GM19397 (cell line): ENCODE data around the gene NCAM1.
"Not testable (repeated sequence)": the region's sequence is repeated elsewhere in the genome, so short reads cannot be mapped to it uniquely, and the experiment has no call there.

Source experiments
- ATAC-seq: cut with Tn5 transposase; IDR thresholded peaks from one replicate; pipeline ENCODE4 v1.9.1; 2021; ENCODE audit warnings: mild to moderate bottlenecking, moderate library complexity; ENCODE audit not compliant: unreplicated experiment

Gene NCAM1

GRCh38 chr11:113296447-113297205, 335.4 kb downstream of the NCAM1 start:
- ATAC-seq: no peak

DNA sequence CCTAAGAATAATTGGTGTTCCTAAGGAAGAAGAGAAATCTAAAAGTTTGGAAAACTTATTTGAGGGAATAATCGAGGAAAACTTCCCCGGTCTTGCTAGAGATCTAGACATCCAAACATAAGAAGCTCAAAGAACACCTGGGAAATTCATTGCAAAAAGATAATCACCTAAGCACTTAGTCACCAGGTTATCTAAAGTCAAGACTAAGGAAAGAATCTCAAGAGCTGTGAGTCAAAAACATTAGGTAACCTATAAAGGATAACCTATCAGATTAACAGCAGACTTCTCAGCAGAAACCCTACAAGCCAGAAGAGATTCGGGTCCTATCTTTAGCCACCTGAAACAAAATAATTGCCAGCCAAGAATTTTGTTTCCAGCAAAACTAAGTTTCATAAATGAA, 337.3 kb downstream of the NCAM1 start:
- ATAC-seq: not testable (repeated sequence)

DNA sequence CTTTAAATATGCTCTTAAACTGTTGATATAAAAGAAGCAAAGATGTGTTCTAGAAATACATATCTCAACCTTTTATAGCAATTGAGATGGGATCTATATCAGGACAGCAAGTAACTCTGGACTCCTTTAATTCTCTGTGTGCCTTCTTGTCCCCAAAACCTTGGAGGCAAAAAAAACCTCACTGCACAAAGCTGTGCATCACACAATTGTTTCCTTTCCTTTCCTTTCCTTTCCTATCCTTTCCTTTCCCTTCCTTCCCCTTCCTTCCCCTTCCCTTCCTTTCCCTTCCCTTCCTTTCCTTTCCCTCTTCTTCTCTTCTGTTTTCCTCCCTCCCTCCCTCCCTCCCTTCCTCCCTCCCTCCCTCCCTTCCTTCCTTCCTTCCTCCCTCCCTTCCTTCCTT, 343.7 kb downstream of the NCAM1 start:
- no peak for ATAC-seq

GRCh38 chr11:113305440-113306336, 344.5 kb downstream of the NCAM1 start:
- peak; percentile 80 for ATAC-seq

DNA sequence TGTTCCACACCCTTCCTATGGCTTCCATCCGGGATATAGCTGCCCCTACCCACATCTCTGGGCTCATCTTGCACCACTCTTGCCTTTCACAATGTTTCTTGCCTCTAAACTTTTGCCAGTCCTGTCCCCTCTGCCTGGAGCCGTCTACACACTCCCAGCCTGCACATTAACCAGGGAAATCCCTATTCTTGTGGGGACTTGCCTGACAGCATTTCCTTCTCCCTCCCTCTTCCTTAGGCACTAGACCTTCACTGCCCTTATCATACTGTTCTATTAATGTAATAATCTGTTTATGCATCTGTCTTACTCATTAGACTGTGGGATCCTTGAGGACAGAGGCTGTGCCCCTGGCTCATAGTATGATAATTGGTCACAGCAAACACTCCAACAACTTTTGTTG, 347.4 kb downstream of the NCAM1 start:
- no peak for ATAC-seq

GRCh38 chr11:113311536-113311935, 350.3 kb downstream of the NCAM1 start:
- no peak for ATAC-seq

DNA sequence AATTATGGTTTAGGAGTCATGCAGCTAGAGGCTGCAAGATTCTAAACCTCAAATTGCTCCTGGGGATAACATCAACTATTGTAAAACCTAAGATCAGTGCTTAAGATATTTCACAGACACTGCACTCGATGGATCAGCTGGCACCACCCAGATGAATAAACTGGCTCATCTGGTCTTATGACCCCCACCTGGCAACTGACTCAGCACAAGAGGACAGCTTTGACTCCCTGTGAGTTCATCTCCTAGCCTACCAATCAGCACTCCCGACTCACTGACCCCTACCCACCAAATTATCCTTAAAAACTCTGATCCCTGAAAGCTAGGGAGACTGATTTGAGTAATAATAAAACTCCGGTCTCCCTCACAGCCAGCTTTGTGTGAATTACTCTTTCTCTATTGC, 352.4 kb downstream of the NCAM1 start:
- no peak for ATAC-seq

DNA sequence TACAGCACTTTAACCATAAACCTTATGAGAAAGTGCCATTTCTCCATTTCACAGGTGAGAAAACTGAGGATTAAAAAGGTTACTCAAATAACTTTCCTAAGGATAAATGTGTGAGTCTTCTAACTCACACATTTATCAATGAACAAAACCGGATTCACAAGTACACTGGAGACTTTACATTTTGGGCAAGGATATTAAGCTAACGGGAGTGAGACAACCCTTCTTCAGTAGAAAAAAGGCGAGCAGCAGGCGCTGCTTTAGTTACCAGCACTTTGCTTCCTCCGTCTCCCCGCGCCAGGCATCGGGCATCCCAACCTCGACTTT, 352.8 kb downstream of the NCAM1 start:
- ATAC-seq: no peak

DNA sequence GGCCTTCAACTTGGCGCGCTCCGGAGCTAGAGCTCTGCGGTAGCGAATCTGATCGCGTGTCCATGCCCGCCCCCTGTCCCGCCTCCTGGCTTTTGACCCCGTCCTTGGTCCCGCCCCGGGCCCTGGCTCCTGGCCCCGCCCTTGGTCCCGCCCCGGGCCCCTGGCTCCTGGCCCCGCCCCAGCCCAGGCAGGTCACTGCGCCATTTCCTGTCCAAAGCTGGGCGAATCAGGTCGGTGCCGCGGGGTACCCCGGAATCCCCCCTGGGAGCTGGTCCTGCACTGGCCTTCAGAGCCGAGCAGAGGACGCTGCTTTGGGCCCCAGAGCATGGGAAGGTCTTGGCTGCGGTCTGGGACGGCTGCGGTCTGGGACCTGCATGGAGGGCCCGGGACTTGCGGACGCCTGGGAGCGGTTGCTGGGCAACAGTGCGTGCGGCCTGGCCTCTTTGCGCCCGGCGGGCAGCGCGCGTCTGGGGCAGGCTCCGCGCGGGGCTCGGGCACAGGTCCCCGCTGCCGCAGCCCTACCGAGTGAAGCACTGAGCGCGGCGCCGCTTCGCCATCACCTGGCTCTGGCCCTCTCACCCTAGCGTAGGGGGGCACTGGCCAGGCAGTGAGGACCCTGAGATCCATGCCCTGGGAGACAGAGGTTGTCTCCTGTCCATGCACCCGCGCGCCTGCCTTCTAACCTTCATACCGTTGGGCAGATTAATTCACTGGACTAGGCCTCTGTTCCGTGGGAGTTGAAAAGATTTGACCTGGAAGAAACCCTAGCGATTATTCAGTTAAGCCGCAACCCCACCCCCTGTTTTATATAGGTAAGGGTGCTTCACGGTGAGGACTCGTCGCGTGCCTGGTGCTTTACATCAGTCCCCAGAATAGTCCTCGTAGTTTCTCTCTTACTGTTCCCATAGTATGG, 353.4 kb downstream of the NCAM1 start, which contains the start of gene TTC12:
TTC12 (plus strand) TSS at position 195 of the 913 bp plus-strand sequence. CDS start 1,675 bp downstream, outside the sequence.
- ATAC-seq: peak; percentile 97

- no peak for ATAC-seq
Measured at GRCh38 chr11:113315811-113316210, 354.6 kb downstream of the NCAM1 start.

GRCh38 chr11:113316256-113316655, 355.0 kb downstream of the NCAM1 start:
- ATAC-seq: no peak

DNA sequence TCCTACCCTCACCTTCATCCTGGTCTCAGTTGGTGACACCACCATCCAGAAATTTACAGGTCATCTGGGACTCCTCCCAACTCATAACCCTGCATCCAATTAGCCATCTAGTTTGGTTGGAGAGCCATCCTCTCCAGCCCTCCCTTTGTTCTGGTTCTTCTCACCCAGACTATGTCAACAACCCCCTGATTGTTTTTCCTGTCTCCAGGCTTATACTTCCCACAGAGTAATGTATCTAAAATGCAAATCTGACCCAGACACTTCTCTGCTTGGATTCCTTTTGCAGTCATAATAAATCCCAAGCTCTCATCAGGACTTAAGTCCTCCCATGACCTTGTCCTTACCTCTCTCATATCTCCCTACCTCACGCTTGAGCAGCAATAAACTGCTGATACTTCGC, 356.1 kb downstream of the NCAM1 start:
- ATAC-seq: no peak

DNA sequence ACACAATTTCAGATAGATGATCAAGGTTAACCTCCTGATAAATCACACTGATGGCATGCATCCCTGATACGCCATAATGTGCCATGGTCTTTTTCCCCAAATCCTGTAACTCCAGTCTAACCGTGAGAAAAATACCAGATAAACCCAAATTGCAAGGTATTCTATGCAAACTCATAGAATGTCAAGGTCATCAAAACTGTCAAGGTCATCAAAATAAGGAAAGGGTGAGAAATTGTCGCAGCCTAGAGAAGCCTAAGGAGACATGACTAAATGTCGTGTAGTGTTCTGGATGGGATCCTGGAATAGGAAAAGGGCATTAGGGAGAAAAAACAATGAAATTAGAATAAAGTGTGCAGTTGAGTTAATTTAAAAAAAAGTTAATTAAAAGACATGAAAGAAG, 357.9 kb downstream of the NCAM1 start:
- no peak for ATAC-seq

DNA sequence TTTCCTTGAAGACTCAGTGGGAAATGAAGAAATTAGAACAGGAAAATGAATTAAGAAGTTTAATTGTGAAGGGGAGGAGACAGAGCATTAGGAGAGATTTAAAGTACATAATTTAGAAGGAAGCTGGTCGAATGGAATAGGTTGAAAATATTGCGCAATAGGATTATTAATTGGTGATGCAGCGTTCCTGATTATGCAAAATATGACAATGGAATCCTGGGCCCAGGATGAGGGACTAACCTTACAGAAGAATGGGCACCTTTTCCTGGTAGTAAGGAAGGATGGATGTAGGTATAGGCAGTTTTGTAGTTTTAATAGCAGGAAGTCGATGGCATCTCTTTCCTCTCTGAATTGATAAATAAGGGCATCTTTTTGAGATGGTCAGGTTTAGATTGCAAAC, 360.9 kb downstream of the NCAM1 start:
- no peak for ATAC-seq

DNA sequence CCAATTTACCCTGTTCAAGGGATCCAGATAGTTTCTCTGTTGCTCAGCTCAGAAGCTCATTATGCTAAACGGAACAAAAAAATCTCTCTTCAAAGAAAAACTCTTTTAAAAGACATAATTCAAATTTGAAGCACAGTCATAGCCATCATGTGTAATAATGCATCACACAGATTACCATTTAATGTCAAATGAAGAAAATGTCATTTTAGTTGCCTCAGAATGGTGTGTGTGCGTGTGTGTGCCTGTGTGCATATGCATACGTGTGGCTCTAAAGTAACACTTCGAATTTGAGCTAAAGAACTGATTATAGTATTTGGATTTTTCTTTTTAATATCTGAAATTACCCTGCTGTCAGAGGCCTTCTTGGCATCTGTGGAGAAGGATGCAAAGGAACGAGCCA, 363.0 kb downstream of the NCAM1 start:
- ATAC-seq: no peak
